HCT116 (cell line): ENCODE measurements around the gene TUBB4B. TPM values are rescaled to one million over a fixed set of nuclear protein-coding genes. Genes with fewer than 3 reads are reported as not detected.

Experiments used
- ATAC-seq: fragments of 200-7000 bp; cut with Tn5 transposase; 2 replicates; pipeline ENCODE4 v1.9.1; 2020; ENCODE audit warnings: mild to moderate bottlenecking, moderate library complexity
- BruUV-seq: library from RNA; stranded (reverse); fragments of 400-500 nt; replicated peaks from 2 replicates; lab custom pipeline; 2021; lab: Mats Ljungman, UMichigan
- CTCF ChIA-PET: fragments of 300-600 bp; sonication (Branson Sonifier 250); formaldehyde crosslinking; loops from one replicate; lab custom pipeline; 2021; ENCODE audit warnings: antibody characterized with exemption; lab: Charles Lee
- POLR2A ChIA-PET: fragments of 300-600, 350-600 bp; sonication (Branson Sonifier 250); formaldehyde crosslinking; loops from one replicate; lab custom pipeline; 2021; ENCODE audit warnings: antibody characterized with exemption; lab: Charles Lee
- RAD21 ChIA-PET, 2 experiments: fragments of 300-600 bp; sonication (Branson Sonifier 250); formaldehyde crosslinking; loops; one replicate each; lab custom pipeline; 2023; ENCODE audit warnings: low total read pairs in 2 of 2; ENCODE audit not compliant: uncharacterized antibody in 2 of 2, unreplicated experiment in 2 of 2, low non-redundant PET in 1 of 2; lab: Charles Lee
- DNase-seq: peaks from one replicate; pipeline ENCODE4 v3.0.0-alpha.2; 2010; ENCODE audit warnings: low read depth, low spot score
- H2AFZ ChIP-seq: fragments of 200-600 bp; shearing (Covaris generic), sonication (generic); 2 replicates; pipeline ENCODE4 v1.6.1; 2017; ENCODE audit warnings: low read depth, mixed run types, mixed read lengths, antibody characterized with exemption, low read length; ENCODE audit not compliant: poor library complexity, severe bottlenecking
- H3K27ac ChIP-seq: 2 replicates; pipeline ENCODE4 v1.5.1; 2012; ENCODE audit warnings: low read depth, low read length
- H3K27me3 ChIP-seq: fragments of 200-600 bp; sonication (generic); 2 replicates; pipeline ENCODE4 v1.6.1; 2016; ENCODE audit warnings: mixed run types, low read length, mixed read lengths; ENCODE audit not compliant: insufficient read depth
- H3K36me3 ChIP-seq, 2 experiments: fragments of 200-500 bp in 1 of 2; fragments of 200-600 bp in 1 of 2; sonication (Bioruptor generic) in 1 of 2; sonication (generic) in 1 of 2; 2 replicates each; pipeline versions ENCODE4 v1.5.1 to v1.6.1; 2014 to 2016; ENCODE audit warnings: low read length in 2 of 2, inconsistent platforms in 1 of 2, mixed read lengths in 1 of 2, mixed run types in 1 of 2; ENCODE audit not compliant: insufficient read depth in 2 of 2, control insufficient read depth in 1 of 2
- H3K4me1 ChIP-seq, 2 experiments: fragments of 200-600 bp in 1 of 2; sonication (generic) in 1 of 2; 2 replicates each; pipeline versions ENCODE4 v1.5.1 to v1.6.1; 2012 to 2017; ENCODE audit warnings: low read length in 2 of 2, inconsistent platforms in 1 of 2, mild to moderate bottlenecking in 1 of 2, mixed read lengths in 1 of 2, mixed run types in 1 of 2, moderate library complexity in 1 of 2; ENCODE audit not compliant: insufficient read depth in 2 of 2, control insufficient read depth in 1 of 2
- H3K4me2 ChIP-seq: fragments of 200-600 bp; sonication (generic); 2 replicates; pipeline ENCODE4 v1.6.1; 2017; ENCODE audit warnings: mixed run types, low read length, mixed read lengths
- H3K4me3 ChIP-seq, 2 experiments: fragments of 200-600 bp in 1 of 2; sonication (generic) in 1 of 2; replicated peaks in 1 of 2; 2 replicates each; pipeline ENCODE4 v1.5.1; 2011 to 2016; ENCODE audit warnings: low read length in 2 of 2, control low read depth in 1 of 2, low read depth in 1 of 2, mild to moderate bottlenecking in 1 of 2, mixed read lengths in 1 of 2, mixed run types in 1 of 2
- H3K79me2 ChIP-seq: fragments of 200-600 bp; sonication (generic); 2 replicates; pipeline ENCODE4 v1.6.1; 2017; ENCODE audit warnings: mild to moderate bottlenecking, mixed run types, low read length, moderate library complexity, mixed read lengths; ENCODE audit not compliant: insufficient read depth
- H3K9ac ChIP-seq: fragments of 200-600 bp; sonication (generic); 2 replicates; pipeline ENCODE4 v1.6.1; 2016; ENCODE audit warnings: low read length, mixed read lengths
- H3K9me2 ChIP-seq: fragments of 200-600 bp; sonication (generic), shearing (Covaris generic); 2 replicates; pipeline ENCODE4 v1.6.1; 2017; ENCODE audit warnings: mixed run types, mild to moderate bottlenecking, moderate library complexity; ENCODE audit not compliant: insufficient read depth
- H3K9me3 ChIP-seq, 2 experiments: fragments of 200-500 bp in 1 of 2; fragments of 200-600 bp in 1 of 2; sonication (Bioruptor generic) in 1 of 2; sonication (generic) in 1 of 2; 2 replicates each; pipeline ENCODE4 v1.6.1; 2014 to 2017; ENCODE audit warnings: low read length in 2 of 2, mixed read lengths in 2 of 2, inconsistent platforms in 1 of 2, low read depth in 1 of 2, mild to moderate bottlenecking in 1 of 2, mixed run types in 1 of 2, moderate library complexity in 1 of 2; ENCODE audit not compliant: control insufficient read depth in 1 of 2, insufficient read depth in 1 of 2
- H4K20me1 ChIP-seq: fragments of 200-600 bp; sonication (generic), shearing (Covaris generic); 2 replicates; pipeline ENCODE4 v1.6.1; 2017; ENCODE audit warnings: mixed run types, mild to moderate bottlenecking, moderate library complexity; ENCODE audit not compliant: insufficient read depth
- EZH2 ChIP-seq: fragments of 200-600 bp; sonication (generic); IDR thresholded peaks from 2 replicates; pipeline ENCODE4 v1.6.1; 2017; ENCODE audit warnings: antibody characterized with exemption, mixed run types
- EZH2phosphoT487 ChIP-seq: fragments of 200-600 bp; IDR thresholded peaks from 2 replicates; pipeline ENCODE4 v1.6.1; 2018; ENCODE audit warnings: antibody characterized with exemption, borderline replicate concordance
- FOSL1 ChIP-seq: IDR thresholded peaks from 2 replicates; pipeline ENCODE4 v1.6.1; 2012; ENCODE audit warnings: low read depth
- POLR2A ChIP-seq: IDR thresholded peaks from 2 replicates; pipeline ENCODE4 v1.7.0; 2011; ENCODE audit warnings: borderline replicate concordance; ENCODE audit not compliant: insufficient read depth, insufficient read length; ENCODE audit errors: extremely low read depth
- POLR2AphosphoS5 ChIP-seq: IDR thresholded peaks from 2 replicates; pipeline ENCODE4 v1.6.1; 2011; ENCODE audit warnings: mild to moderate bottlenecking, low read depth, low read length, moderate library complexity
- REST ChIP-seq: IDR thresholded peaks from 2 replicates; pipeline ENCODE4 v1.6.1; 2012; ENCODE audit warnings: low read depth
- SP1 ChIP-seq: IDR thresholded peaks from 2 replicates; pipeline ENCODE4 v1.6.1; 2012; ENCODE audit warnings: low read depth
- SRF ChIP-seq: IDR thresholded peaks from 2 replicates; pipeline ENCODE4 v1.6.1; 2012; ENCODE audit warnings: low read depth
- TCF7L2 ChIP-seq: IDR thresholded peaks from 2 replicates; pipeline ENCODE4 v1.7.0; 2011; ENCODE audit warnings: borderline replicate concordance, inconsistent platforms; ENCODE audit not compliant: insufficient read depth, insufficient read length; ENCODE audit errors: extremely low read depth
- ZFX ChIP-seq: fragments of 450-650 bp; IDR thresholded peaks from 2 replicates; pipeline ENCODE4 v1.6.1; 2017
- ZNF274 ChIP-seq: fragments of 200-500 bp; sonication (Bioruptor generic); IDR thresholded peaks from 2 replicates; pipeline ENCODE4 v1.6.1; 2014; ENCODE audit warnings: mild to moderate bottlenecking, low read depth, low read length, inconsistent platforms
- intact Hi-C: fragments of 100-400 bp; cut with micrococcal nuclease; formaldehyde crosslinking; loops from 2 replicates; pipeline ENCODE4 v1.10.0; 2022
- total RNA-seq: library from RNA; stranded (reverse); gene quantifications from one replicate; pipeline ENCODE4 v1.2.1, GENCODE V29; 2021; ENCODE audit not compliant: unreplicated experiment
- TF ChIP-seq, protein P1 (sequence below), 3 experiments: fragments of 200-600 bp in 1 of 3; sonication (generic) in 1 of 3; IDR thresholded peaks in 2 of 3; conservative IDR thresholded peaks in 1 of 3; 2 replicates each; pipeline ENCODE4 v1.5.1; 2012 to 2017; ENCODE audit warnings: low read depth in 2 of 3, low read length in 2 of 3, antibody characterized with exemption in 1 of 3, borderline replicate concordance in 1 of 3, control low read depth in 1 of 3, mild to moderate bottlenecking in 1 of 3, mixed read lengths in 1 of 3, mixed run types in 1 of 3, moderate library complexity in 1 of 3; ENCODE audit not compliant: insufficient read depth in 1 of 3

TUBB4B gene
- total RNA-seq, 1 experiment from 2014 or later, result 502 TPM

- TF ChIP-seq REST, result no peak
- no peak for TF ChIP-seq FOSL1
These were observed 6.2 kb upstream of the TUBB4B start (continued) for GRCh38 chr9:137234758-137235423.

- RAD21 ChIA-PET, result no interaction called here
These were observed 5.5 kb upstream of the TUBB4B start for GRCh38 chr9:137235424-137236237.

More at GRCh38 chr9:137235424-137236237, 5.5 kb upstream of the TUBB4B start:
- Histone ChIP-seq H3K27ac (no peak overlapping the region), H3K27me3 (no peaks in the 10 kb centered on the region), H3K9me3 (no peaks in the 10 kb centered on the region), H3K9ac (no peak overlapping the region), H2AFZ (no peak overlapping the region), H3K36me3 (no peaks in the 10 kb centered on the region), H3K4me1 (peaks cover 23 to 39% of the 10 kb centered on the region in 2 experiments), H4K20me1 (no peaks in the 10 kb centered on the region), H3K9me2 (no peaks in the 10 kb centered on the region), H3K4me3 (no peak overlapping the region), H3K4me2 (peak overlapping the region; percentile 79; the same call in 1 of the 2 replicates), H3K79me2 (peaks cover 15% of the 10 kb centered on the region)
- ATAC-seq (no peak), DNase-seq (no peak)
- intact Hi-C loops, result no loop called here
- CTCF ChIA-PET, result interaction anchor here (1.0 to 2.8 kb wide), 10 partner anchors 9 to 189 kb away, joined by 3 to 43 read pairs (median 8); partner anchors contain the start of genes ANAPC2, CYSRT1, NPDC1 and RNF224
- POLR2A ChIA-PET, result interaction anchor here (1.0 to 1.3 kb wide), 3 partner anchors 8 to 149 kb away, joined by 3 to 4 read pairs (median 4); partner anchors contain the start of genes MAN1B1 and RNF224
- BruUV-seq, result no TSS peak
- TF ChIP-seq, protein P1, sequence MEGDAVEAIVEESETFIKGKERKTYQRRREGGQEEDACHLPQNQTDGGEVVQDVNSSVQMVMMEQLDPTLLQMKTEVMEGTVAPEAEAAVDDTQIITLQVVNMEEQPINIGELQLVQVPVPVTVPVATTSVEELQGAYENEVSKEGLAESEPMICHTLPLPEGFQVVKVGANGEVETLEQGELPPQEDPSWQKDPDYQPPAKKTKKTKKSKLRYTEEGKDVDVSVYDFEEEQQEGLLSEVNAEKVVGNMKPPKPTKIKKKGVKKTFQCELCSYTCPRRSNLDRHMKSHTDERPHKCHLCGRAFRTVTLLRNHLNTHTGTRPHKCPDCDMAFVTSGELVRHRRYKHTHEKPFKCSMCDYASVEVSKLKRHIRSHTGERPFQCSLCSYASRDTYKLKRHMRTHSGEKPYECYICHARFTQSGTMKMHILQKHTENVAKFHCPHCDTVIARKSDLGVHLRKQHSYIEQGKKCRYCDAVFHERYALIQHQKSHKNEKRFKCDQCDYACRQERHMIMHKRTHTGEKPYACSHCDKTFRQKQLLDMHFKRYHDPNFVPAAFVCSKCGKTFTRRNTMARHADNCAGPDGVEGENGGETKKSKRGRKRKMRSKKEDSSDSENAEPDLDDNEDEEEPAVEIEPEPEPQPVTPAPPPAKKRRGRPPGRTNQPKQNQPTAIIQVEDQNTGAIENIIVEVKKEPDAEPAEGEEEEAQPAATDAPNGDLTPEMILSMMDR (IDR thresholded peaks at IDR 0.05 in 2 of 3, conservative IDR thresholded peaks at IDR 0.05 in 1 of 3; ENCODE audit: borderline replicate concordance in 1 of 3, insufficient read depth in 1 of 3, low read depth in 2 of 3, low read length in 2 of 3), result no peak
- TF ChIP-seq POLR2A (no peak), ZFX (no peak), POLR2AphosphoS5 (no peak), SP1 (no peak), TCF7L2 (no peak), SRF (no peak), EZH2 (no peak), EZH2phosphoT487 (no peak), ZNF274 (no peak)
- TF ChIP-seq, all 23 proteins: peak for 0
